HEK293 (cell line): ENCODE measurements around the gene PPP4R4.

Experiments
- CTCF ChIP-seq: fragments of 450-650 bp; formaldehyde crosslinking; IDR thresholded peaks from 2 replicates; pipeline ENCODE4 v1.5.1; 2016; ENCODE audit warnings: missing biosample characterization, missing genetic modification characterization
- KLF10 ChIP-seq: fragments of 450-650 bp; IDR thresholded peaks from 2 replicates; pipeline ENCODE4 v1.5.1; 2018; ENCODE audit warnings: missing biosample characterization, mild to moderate bottlenecking, missing genetic modification characterization
- PBX3 ChIP-seq: sonication (generic); formaldehyde crosslinking; IDR thresholded peaks from 2 replicates; pipeline ENCODE4 v1.8.1; 2022; ENCODE audit warnings: mild to moderate bottlenecking, moderate library complexity, missing genetic modification reagents
- RBAK ChIP-seq: fragments of 450-650 bp; formaldehyde crosslinking; IDR thresholded peaks from 2 replicates; pipeline ENCODE4 v1.5.1; 2016; ENCODE audit warnings: missing biosample characterization, missing genetic modification characterization
- SETDB1 ChIP-seq: IDR thresholded peaks from one replicate; pipeline ENCODE4 v1.6.1; 2017; ENCODE audit warnings: mild to moderate bottlenecking, low read length, moderate library complexity, mixed read lengths; ENCODE audit not compliant: insufficient read length
- ZNF112 ChIP-seq: fragments of 450-650 bp; formaldehyde crosslinking; IDR thresholded peaks from 2 replicates; pipeline ENCODE4 v1.5.0; 2017; ENCODE audit warnings: missing biosample characterization, missing genetic modification characterization
- ZNF792 ChIP-seq: fragments of 450-650 bp; formaldehyde crosslinking; IDR thresholded peaks from 2 replicates; pipeline ENCODE4 v1.5.1; 2016; ENCODE audit warnings: missing biosample characterization, missing genetic modification characterization

DNA sequence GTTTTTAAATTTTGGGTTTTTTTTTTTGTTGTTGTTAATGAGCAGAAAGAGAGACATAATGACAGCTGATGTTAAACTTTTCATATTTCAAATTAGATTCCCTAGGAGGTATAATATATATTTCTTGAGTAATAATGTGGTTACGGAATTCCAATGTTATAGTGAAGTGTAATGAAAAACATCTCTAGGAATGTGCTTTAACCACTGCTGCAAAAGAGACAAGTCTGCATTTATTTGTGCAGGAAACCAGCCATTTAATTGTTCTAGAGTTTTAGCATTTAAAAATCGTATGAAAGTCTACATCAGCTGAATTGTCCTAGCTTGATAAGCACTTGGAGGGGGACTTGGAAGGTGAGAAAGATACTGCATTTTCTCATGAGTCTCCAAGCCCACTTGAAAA is 104.6 kb downstream of the PPP4R4 start:
- no peak for TF ChIP-seq SETDB1
- TF ChIP-seq ZNF112 (tag by site-specific recombination), result no peak
- TF ChIP-seq ZNF792, result no peak
- no peak for TF ChIP-seq CTCF (tag by site-specific recombination)
- no peak for TF ChIP-seq KLF10 (tag by site-specific recombination)
- no peak for TF ChIP-seq PBX3 (CRISPR knock-in tag)
- no peak for TF ChIP-seq RBAK
